OCI-LY7 (cell line): ENCODE results near the gene SOBP. TPM values are rescaled to one million over a fixed set of nuclear protein-coding genes. Genes with fewer than 3 reads are reported as not detected.

Source experiments
- BruUV-seq: library from RNA; stranded (reverse); fragments of 400-500 nt; replicated peaks from 2 replicates; lab custom pipeline; 2021; lab: Mats Ljungman, UMichigan
- CTCF ChIA-PET: fragments of 300-600 bp; sonication (Branson Sonifier 250); formaldehyde crosslinking; loops from one replicate; lab custom pipeline; 2022; ENCODE audit warnings: antibody characterized with exemption; ENCODE audit not compliant: unreplicated experiment; lab: Charles Lee
- POLR2A ChIA-PET: fragments of 300-600 bp; sonication (Branson Sonifier 250); formaldehyde crosslinking; loops from one replicate; lab custom pipeline; 2022; ENCODE audit warnings: antibody characterized with exemption; lab: Charles Lee
- DNase-seq: peaks from one replicate; pipeline ENCODE4 v3.0.0-alpha.2; 2015; ENCODE audit warnings: low spot score
- H2AFZ ChIP-seq: fragments of 200-600 bp; sonication (generic), shearing (Covaris generic); 2 replicates; pipeline ENCODE4 v1.6.1; 2014; ENCODE audit warnings: mild to moderate bottlenecking, antibody characterized with exemption, low read length, moderate library complexity
- H3K27ac ChIP-seq: fragments of 200-600 bp; sonication (generic); 2 replicates; pipeline ENCODE4 v1.5.1; 2014; ENCODE audit warnings: mixed run types, low read depth, mild to moderate bottlenecking, moderate library complexity, low read length, inconsistent platforms; ENCODE audit not compliant: poor library complexity, severe bottlenecking
- H3K36me3 ChIP-seq: fragments of 200-600 bp; sonication (generic); 2 replicates; pipeline ENCODE4 v1.6.1; 2014; ENCODE audit warnings: mild to moderate bottlenecking, antibody characterized with exemption, low read length, moderate library complexity, mixed read lengths; ENCODE audit not compliant: insufficient read depth
- H3K4me1 ChIP-seq: fragments of 200-600 bp; sonication (generic); 2 replicates; pipeline ENCODE4 v1.5.1; 2014; ENCODE audit warnings: mild to moderate bottlenecking, low read length; ENCODE audit not compliant: insufficient read depth, poor library complexity, severe bottlenecking
- H3K4me2 ChIP-seq: fragments of 200-600 bp; sonication (generic); 2 replicates; pipeline ENCODE4 v1.6.1; 2014; ENCODE audit warnings: mild to moderate bottlenecking, low read length
- H3K4me3 ChIP-seq: fragments of 200-600 bp; sonication (generic); 2 replicates; pipeline ENCODE4 v1.5.1; 2014; ENCODE audit warnings: mild to moderate bottlenecking, low read depth, low read length; ENCODE audit not compliant: poor library complexity, severe bottlenecking
- H3K79me2 ChIP-seq: fragments of 200-600 bp; sonication (generic); 2 replicates; pipeline ENCODE4 v1.6.1; 2016; ENCODE audit warnings: low read depth, mild to moderate bottlenecking, low read length, moderate library complexity, mixed read lengths; ENCODE audit not compliant: insufficient read depth
- H3K9me2 ChIP-seq: fragments of 200-600 bp; sonication (generic); 2 replicates; pipeline ENCODE4 v1.6.1; 2016; ENCODE audit warnings: mild to moderate bottlenecking, low read length, mixed read lengths; ENCODE audit not compliant: insufficient read depth
- H3K9me3 ChIP-seq: fragments of 200-600 bp; sonication (generic); 2 replicates; pipeline ENCODE4 v1.6.1; 2014; ENCODE audit warnings: mild to moderate bottlenecking, mixed run types, low read length, mixed read lengths
- H4K20me1 ChIP-seq: fragments of 200-600 bp; sonication (generic); 2 replicates; pipeline ENCODE4 v1.6.1; 2014; ENCODE audit warnings: mild to moderate bottlenecking, antibody characterized with exemption, low read length, moderate library complexity, mixed read lengths; ENCODE audit not compliant: insufficient read depth
- EZH2phosphoT487 ChIP-seq: fragments of 200-600 bp; sonication (generic); IDR thresholded peaks from 2 replicates; pipeline ENCODE4 v1.6.1; 2018; ENCODE audit warnings: low read depth, borderline replicate concordance, mild to moderate bottlenecking, mixed run types, antibody characterized with exemption, low read length, moderate library complexity, mixed read lengths
- intact Hi-C: fragments of 100-400 bp; cut with micrococcal nuclease; formaldehyde crosslinking; loops from one replicate; pipeline ENCODE4 v1.10.0; 2022; ENCODE audit not compliant: unreplicated experiment
- total RNA-seq, 2 experiments: library from RNA; depleted of rRNA in 1 of 2; stranded (reverse); fragments of >200 nt in 1 of 2; shearing (Covaris generic) in 1 of 2; gene quantifications; 2 replicates each; pipeline ENCODE4 v1.2.3, GENCODE V29; 2014 to 2022
- TF ChIP-seq, protein P1 (sequence below): fragments of 200-600 bp; sonication (generic); conservative IDR thresholded peaks from 2 replicates; pipeline ENCODE4 v1.5.1; 2014; ENCODE audit warnings: mild to moderate bottlenecking, antibody characterized with exemption, low read length, moderate library complexity, mixed read lengths

SOBP gene
- total RNA-seq, 2 experiments from 2014 or later = 21.5 to 29.4 TPM

- no peak for TF ChIP-seq EZH2phosphoT487
- TF ChIP-seq, protein P1, sequence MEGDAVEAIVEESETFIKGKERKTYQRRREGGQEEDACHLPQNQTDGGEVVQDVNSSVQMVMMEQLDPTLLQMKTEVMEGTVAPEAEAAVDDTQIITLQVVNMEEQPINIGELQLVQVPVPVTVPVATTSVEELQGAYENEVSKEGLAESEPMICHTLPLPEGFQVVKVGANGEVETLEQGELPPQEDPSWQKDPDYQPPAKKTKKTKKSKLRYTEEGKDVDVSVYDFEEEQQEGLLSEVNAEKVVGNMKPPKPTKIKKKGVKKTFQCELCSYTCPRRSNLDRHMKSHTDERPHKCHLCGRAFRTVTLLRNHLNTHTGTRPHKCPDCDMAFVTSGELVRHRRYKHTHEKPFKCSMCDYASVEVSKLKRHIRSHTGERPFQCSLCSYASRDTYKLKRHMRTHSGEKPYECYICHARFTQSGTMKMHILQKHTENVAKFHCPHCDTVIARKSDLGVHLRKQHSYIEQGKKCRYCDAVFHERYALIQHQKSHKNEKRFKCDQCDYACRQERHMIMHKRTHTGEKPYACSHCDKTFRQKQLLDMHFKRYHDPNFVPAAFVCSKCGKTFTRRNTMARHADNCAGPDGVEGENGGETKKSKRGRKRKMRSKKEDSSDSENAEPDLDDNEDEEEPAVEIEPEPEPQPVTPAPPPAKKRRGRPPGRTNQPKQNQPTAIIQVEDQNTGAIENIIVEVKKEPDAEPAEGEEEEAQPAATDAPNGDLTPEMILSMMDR = no peak
- Histone ChIP-seq H3K79me2 (peaks cover 23% of the 10 kb centered on the region; the same call in 1 of the 2 replicates), H3K4me3 (peak overlapping the region; percentile 6), H3K4me2 (peak overlapping the region; percentile 88), H3K9me3 (no peaks in the 10 kb centered on the region), H3K9me2 (no peaks in the 10 kb centered on the region), H3K4me1 (peaks cover 92% of the 10 kb centered on the region), H3K36me3 (peaks cover 23% of the 10 kb centered on the region), H3K27ac (peak overlapping the region; percentile 27), H4K20me1 (no peaks in the 10 kb centered on the region), H2AFZ (no peak overlapping the region)
- intact Hi-C loops = no loop called here
- POLR2A ChIA-PET = interaction anchor here (0.6 to 7.3 kb wide), 10 partner anchors 7 to 128 kb away, joined by 3 to 66 read pairs (median 4); no protein-coding TSS in a partner anchor
- BruUV-seq = no TSS peak
- CTCF ChIA-PET = no interaction called here
- no peak for DNase-seq
Measured at GRCh38 chr6:107621229-107621937, 131.5 kb downstream of the SOBP start.

- peaks cover 87% of the 10 kb centered on the region for H3K4me1 ChIP-seq
- no peaks in the 10 kb centered on the region for H3K9me2 ChIP-seq
- peaks cover 23% of the 10 kb centered on the region for H3K36me3 ChIP-seq
- ChIA-PET CTCF (no interaction called here), POLR2A (interaction anchor here (1.6 to 5.2 kb wide), 4 partner anchors 10 to 21 kb away, joined by 5 to 38 read pairs (median 7); no protein-coding TSS in a partner anchor)
- no peak overlapping the region for H3K4me3 ChIP-seq
- peaks cover 16% of the 10 kb centered on the region; the same call in 1 of the 2 replicates for H3K79me2 ChIP-seq
- no peak for DNase-seq
- TF ChIP-seq EZH2phosphoT487 = no peak
- TF ChIP-seq, protein P1 = no peak
- no peak overlapping the region for H2AFZ ChIP-seq
- intact Hi-C loops = no loop called here
- H3K27ac ChIP-seq = no peak overlapping the region
- H3K9me3 ChIP-seq = no peaks in the 10 kb centered on the region
- BruUV-seq = no TSS peak
- no peaks in the 10 kb centered on the region for H4K20me1 ChIP-seq
- H3K4me2 ChIP-seq = no peak overlapping the region
Measured at GRCh38 chr6:107622269-107622668, 132.4 kb downstream of the SOBP start.

DNA sequence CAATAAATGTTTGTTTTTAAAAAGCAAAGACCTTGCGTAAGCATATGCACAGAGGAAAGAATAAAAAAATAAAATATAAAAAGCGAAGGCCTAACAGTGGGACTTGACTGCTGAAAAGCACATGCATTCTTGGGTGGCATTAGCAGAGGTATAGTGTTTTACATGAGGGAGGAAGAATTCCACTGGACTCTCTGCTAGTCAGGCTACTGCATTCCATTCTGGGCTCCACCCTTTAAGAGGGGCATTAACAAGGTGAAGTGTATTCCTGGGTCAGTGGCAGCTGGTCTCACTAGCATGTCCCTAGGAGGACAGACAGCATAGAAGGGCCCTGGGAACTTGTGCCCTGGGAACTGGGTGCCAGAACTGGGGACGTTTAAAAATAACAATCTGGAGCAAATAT is 134.1 kb downstream of the SOBP start:
- H3K9me3 ChIP-seq = no peaks in the 10 kb centered on the region
- TF ChIP-seq EZH2phosphoT487 = no peak
- TF ChIP-seq, protein P1 = no peak
- peaks cover 13% of the 10 kb centered on the region; the same call in 1 of the 2 replicates for H3K79me2 ChIP-seq
- ChIA-PET POLR2A (interaction anchor here (1.6 to 5.2 kb wide), 4 partner anchors 8 to 17 kb away, joined by 5 to 38 read pairs (median 10); no protein-coding TSS in a partner anchor), CTCF (no interaction called here)
- BruUV-seq = no TSS peak
- DNase-seq = no peak
- no peak overlapping the region for H3K4me3 ChIP-seq
- H3K9me2 ChIP-seq = no peaks in the 10 kb centered on the region
- intact Hi-C loops = no loop called here
- peaks cover 31% of the 10 kb centered on the region for H3K36me3 ChIP-seq
- no peak overlapping the region for H2AFZ ChIP-seq
- no peak overlapping the region for H3K27ac ChIP-seq
- H3K4me1 ChIP-seq = peaks cover 76% of the 10 kb centered on the region
- no peaks in the 10 kb centered on the region for H4K20me1 ChIP-seq
- H3K4me2 ChIP-seq = no peak overlapping the region; the same call in 1 of the 2 replicates
